Skin of body (tissue), 2 donors: ENCODE data around the gene SGCE. TPM values are rescaled to one million over a fixed set of nuclear protein-coding genes. Genes with fewer than 3 reads are reported as not detected.

Experiments
- DNase-seq: peaks from one replicate; lab custom pipeline; 2025; lab: John Stamatoyannopoulos, UW
- total RNA-seq: library from RNA; depleted of rRNA; stranded (reverse); fragments of >200 nt; gene quantifications from one replicate; pipeline ENCODE4 v1.2.3, GENCODE V29; 2014

Gene SGCE
- total RNA-seq, 1 donor from 2014 or later: 113 TPM

- peak; percentile 14 for DNase-seq
Observed at GRCh38 chr7:94630855-94631254, 25.1 kb downstream of the SGCE start.

GRCh38 chr7:94623820-94624219 lies 32.1 kb downstream of the SGCE start:
- DNase-seq: no peak

GRCh38 chr7:94621120-94621519 lies 34.8 kb downstream of the SGCE start:
- DNase-seq: no peak

GRCh38 chr7:94620703-94621118 lies 35.2 kb downstream of the SGCE start:
- DNase-seq: peak; percentile 54

- no peak for DNase-seq
Observed at GRCh38 chr7:94618126-94618525, 37.8 kb downstream of the SGCE start.

- DNase-seq: no peak
Observed at GRCh38 chr7:94616855-94617254, 39.1 kb downstream of the SGCE start.

- no peak for DNase-seq
Observed at GRCh38 chr7:94615666-94616065, 40.3 kb downstream of the SGCE start.

- DNase-seq: no peak
Observed at GRCh38 chr7:94612661-94613060, 43.3 kb downstream of the SGCE start.

GRCh38 chr7:94612253-94612652 lies 43.7 kb downstream of the SGCE start:
- no peak for DNase-seq

- no peak for DNase-seq
Observed at GRCh38 chr7:94609561-94609960, 46.4 kb downstream of the SGCE start.

- DNase-seq: no peak
Observed at GRCh38 chr7:94605031-94605430, 50.9 kb downstream of the SGCE start.

- DNase-seq: no peak
Observed at GRCh38 chr7:94602181-94602580, 53.8 kb downstream of the SGCE start.

GRCh38 chr7:94600267-94600666 lies 55.7 kb downstream of the SGCE start:
- DNase-seq: no peak

GRCh38 chr7:94595717-94596116 lies 60.2 kb downstream of the SGCE start:
- DNase-seq: no peak

- no peak for DNase-seq
Observed at GRCh38 chr7:94594882-94595281, 61.1 kb downstream of the SGCE start.

GRCh38 chr7:94591176-94591575 lies 64.8 kb downstream of the SGCE start:
- no peak for DNase-seq

GRCh38 chr7:94590526-94591162 lies 65.3 kb downstream of the SGCE start:
- no peak for DNase-seq

- no peak for DNase-seq
Observed at GRCh38 chr7:94588075-94588474, 67.9 kb downstream of the SGCE start.

- DNase-seq: no peak
Observed at GRCh38 chr7:94584113-94584512, 71.8 kb downstream of the SGCE start.

- no peak for DNase-seq
Observed at GRCh38 chr7:94580601-94581000, 75.3 kb downstream of the SGCE start.

- DNase-seq: no peak
Observed at GRCh38 chr7:94579470-94579869, 76.5 kb downstream of the SGCE start.

- DNase-seq: no peak
Observed at GRCh38 chr7:94578614-94579013, 77.3 kb downstream of the SGCE start.

- DNase-seq: no peak
Observed at GRCh38 chr7:94577357-94577756, 78.6 kb downstream of the SGCE start.

GRCh38 chr7:94576316-94576715 lies 79.6 kb downstream of the SGCE start:
- no peak for DNase-seq
